DMS153 treated with DMSO at 0.1 percent for 48 hours (cell line): ENCODE results near the gene ATAT1.
A peak's percentile ranks its signal among the peaks of the same experiment; 100 is the strongest.

Experiments used
- DNase-seq: peaks from one replicate; lab custom pipeline; 2025; ENCODE audit not compliant: unreplicated experiment; lab: John Stamatoyannopoulos, UW

The ATAT1 gene

DNA sequence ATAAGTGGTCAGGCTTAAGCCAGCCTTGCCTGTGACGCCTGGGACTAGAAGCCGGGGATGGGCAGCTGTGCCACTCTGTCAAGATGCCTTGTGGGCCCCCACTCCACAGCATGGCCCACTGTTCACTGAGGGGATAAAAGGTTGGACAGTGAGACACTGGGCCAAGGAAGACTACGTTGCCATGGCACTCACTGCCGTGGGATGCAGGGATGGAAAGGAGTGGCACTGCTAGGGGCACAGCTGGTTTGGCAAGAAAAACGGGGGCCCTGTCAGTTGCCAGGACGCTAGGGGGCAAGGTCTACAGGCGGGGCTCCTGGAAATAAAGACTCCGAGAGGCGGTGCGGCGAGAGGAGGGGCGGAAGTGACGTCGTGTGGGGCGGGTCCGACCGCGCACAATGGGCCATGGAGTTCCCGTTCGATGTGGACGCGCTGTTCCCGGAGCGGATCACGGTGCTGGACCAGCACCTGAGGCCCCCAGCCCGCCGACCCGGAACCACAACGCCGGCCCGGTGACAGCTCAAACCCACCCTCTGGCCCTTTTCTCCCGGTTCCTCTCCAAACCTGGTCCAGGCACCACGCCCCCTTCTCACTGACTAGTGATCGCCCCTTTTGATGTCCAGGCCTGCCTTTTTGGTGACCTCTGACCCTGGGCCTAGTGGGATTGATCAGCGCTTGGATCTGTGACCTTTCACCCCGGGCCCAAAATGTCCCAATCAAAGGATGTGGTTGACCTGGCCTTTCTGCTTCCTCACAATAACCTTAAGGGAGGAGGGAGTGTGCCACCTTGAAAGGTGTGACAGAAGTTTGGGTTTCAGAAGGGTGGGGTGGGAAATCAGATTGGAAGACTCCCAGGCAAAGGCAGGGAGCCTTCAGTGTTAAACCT, at the start of gene ATAT1:
Gene ATAT1 (plus strand): TSS at position 391 of the 883 bp plus-strand sequence.
- peak; percentile 52 for DNase-seq

DNA sequence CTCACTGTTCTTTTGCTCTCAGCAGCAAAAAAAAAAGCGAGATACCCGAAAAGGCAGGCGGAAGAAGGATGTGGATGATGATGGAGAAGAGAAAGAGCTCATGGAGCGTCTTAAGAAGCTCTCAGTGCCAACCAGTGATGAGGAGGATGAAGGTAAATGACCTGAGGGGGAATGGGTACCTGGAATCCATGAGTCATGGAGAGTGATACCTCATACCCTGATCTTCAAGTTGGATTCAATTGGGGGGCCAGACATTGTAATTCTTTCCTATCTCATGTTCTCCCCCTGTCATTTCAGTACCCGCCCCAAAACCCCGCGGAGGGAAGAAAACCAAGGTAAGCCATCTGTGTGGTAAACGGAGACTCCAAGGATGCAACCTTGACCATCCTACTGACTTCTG, 48.6 kb upstream of the ATAT1 start:
- no peak for DNase-seq

DNA sequence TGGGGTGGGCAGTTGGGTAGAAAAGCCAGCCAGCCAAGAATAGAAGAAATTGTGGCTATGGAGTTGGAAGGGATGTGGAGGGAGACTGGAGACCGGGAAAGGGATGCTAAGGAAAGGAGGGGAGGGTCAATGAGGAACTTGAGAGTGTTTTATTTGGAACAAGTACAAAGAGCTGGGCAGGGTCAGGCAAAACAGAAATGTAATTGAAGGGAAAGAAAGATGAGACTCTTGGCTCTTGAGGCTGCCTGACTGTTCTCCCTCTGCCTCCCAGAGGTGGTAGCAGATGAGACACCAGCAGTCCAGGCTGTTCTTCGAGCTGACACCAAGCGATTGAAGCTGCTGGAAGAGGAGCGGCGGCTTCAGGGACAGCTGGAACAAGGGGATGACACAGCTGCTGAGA, 42.8 kb upstream of the ATAT1 start:
- DNase-seq, result no peak

DNA sequence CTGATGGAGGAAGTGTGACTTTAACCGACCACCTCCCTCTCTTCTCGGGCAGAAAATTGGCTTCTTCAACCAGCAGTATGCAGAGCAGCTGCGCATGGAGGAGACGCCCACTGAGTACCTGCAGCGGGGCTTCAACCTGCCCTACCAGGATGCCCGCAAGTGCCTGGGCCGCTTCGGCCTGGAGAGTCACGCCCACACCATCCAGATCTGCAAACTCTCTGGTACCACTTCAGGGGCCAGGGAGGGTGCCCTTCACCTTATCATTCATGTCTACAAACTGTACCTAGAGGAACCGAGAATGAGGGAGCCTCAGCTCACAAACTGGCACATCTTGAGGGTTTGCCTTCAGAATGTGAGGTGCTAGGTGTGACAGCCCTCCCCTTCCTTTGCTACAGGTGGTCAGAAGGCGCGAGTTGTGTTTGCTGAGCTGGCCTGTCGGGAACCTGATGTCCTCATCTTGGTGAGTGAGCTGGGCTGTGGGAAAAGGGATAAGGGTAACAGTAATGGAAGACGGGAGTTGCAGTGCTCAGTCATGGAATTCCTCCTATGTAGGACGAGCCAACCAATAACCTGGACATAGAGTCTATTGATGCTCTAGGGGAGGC, 36.8 kb upstream of the ATAT1 start:
- DNase-seq, result no peak

DNA sequence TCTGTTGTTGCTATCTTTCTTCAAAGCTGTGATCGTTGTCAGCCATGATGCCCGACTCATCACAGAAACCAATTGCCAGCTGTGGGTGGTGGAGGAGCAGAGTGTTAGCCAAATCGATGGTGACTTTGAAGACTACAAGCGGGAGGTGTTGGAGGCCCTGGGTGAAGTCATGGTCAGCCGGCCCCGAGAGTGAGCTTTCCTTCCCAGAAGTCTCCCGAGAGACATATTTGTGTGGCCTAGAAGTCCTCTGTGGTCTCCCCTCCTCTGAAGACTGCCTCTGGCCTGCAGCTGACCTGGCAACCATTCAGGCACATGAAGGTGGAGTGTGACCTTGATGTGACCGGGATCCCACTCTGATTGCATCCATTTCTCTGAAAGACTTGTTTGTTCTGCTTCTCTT, 36.2 kb upstream of the ATAT1 start:
- no peak for DNase-seq

DNA sequence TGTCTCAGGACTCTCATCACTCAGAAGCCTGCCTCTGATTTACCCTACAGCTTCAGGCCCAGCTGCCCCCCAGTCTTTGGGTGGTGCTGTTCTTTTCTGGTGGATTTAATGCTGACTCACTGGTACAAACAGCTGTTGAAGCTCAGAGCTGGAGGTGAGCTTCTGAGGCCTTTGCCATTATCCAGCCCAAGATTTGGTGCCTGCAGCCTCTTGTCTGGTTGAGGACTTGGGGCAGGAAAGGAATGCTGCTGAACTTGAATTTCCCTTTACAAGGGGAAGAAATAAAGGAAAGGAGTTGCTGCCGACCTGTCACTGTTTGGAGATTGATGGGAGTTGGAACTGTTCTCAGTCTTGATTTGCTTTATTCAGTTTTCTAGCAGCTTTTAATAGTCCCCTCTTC, 35.7 kb upstream of the ATAT1 start:
- no peak for DNase-seq

DNA sequence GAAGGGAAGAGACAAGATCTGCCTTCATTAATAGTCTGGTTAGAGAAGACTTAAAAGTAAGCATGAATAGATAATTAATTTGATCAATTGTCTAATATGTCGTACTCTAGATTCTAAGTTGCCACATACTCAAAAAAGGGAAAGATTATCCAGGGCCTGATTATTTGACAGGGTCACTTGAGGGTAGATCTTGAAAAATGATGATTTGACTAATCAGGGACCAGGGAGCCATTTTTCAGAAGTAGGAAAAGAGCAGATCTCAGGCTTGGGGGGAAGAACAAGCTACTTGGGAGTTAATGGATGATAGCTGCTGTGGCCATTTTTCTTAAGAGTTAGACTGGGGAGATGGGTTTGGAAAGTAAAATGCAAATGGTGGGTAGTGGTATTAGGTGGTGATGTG, 34.4 kb upstream of the ATAT1 start:
- no peak for DNase-seq

DNA sequence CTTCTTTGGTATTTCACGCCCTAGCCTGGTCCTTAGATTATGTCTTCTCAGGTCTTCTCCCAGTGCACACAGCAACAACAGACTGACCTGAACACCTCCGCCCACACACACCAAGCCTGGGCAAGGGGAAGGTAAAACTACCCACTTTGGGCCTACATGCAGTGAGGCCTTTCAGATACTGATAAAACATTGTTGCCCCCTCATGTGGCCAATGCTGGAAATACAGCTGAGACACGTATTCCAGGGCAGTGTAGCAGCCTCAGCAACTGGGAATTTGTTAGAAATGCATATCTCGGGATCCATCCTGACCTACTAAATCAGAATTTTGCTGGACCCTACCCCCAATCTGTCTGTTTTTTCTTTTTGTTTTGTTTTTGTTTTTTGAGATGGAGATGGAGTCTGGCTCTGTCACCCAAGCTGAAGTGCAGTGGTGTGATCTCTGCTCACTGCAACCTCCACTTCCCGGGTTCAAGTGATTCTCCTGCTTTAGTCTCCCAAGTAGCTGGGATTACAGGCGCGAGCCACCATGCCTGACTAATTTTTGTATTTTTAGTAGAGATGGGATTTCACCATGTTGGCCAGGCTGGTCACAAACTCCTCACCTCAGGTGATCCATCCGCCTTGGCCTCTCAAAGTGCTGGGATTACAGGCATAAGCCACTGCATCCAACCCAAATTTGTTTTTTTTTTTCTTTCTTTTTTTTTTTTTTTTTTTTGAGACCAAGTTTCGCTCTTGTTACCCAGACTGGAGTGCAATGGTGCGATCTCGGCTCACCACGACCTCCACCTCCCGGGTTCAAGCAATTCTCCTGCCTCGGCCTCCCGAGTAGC, 29.1 kb upstream of the ATAT1 start:
- DNase-seq, result peak; percentile 57

DNA sequence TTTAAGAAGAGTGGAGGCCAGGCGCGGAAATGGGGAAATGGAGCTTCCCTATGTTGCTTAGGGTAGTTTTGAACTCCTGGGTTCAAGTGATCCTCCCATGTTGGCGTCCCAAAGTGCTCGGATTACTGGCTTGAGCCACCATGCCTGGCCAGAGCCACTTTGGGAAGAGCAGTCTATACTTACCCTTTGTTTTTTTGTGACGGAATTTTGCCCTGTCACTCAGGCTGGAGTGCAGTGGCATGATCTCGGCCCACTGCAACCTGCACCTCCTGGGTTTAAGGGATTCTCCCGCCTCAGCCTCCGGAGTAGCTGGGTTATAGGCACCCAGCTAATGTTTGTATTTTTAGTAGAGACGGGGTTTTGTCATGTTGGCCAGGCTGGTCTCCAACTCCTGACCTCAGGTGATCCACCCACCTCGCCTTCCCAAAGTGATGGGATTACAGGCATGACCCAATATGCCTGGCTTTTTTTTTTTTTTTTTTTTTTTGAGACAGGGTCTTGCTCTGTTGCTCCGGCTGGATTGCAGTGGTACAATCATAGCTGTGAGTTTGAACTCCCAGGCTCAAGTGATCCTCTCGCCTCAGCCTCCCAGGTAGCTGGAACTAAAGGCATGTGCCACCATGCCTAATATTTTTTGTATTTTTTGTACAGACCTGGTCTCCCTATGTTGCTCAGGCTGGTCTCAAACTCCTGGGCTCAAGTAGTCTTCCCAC, 27.6 kb upstream of the ATAT1 start:
- DNase-seq, result no peak

DNA sequence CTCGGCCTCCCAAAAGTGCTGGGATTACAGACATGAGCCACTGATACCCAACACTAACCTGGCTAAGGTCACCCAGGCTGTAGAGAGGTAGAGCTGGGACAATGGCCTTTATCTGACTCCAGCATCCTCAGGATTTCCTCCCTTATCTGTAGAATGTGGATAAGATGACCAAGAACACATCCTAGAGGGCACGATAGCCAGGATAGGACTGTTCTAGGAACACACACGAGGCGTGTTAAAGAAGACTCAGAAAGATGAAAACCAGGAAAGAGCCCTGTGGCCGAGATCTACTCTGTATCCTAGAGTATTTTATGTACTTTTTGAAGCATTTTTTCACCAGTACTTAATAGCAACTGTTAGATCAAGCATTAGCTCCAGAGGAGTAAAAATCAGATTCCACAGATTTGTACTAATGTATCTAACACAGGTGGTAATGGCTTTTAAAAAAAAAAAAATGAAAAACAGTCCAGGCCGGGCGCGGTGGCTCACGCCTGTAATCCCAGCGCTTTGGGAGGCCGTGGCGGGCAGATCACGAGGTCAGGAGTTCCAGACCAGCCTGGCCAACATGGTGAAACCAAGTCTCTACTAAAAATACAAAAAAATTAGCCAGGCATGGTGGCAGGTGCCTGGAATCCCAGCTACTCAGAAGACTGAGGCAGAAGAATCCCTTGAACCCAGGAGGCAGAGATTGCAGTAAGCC, 26.9 kb upstream of the ATAT1 start:
- DNase-seq, result no peak

DNA sequence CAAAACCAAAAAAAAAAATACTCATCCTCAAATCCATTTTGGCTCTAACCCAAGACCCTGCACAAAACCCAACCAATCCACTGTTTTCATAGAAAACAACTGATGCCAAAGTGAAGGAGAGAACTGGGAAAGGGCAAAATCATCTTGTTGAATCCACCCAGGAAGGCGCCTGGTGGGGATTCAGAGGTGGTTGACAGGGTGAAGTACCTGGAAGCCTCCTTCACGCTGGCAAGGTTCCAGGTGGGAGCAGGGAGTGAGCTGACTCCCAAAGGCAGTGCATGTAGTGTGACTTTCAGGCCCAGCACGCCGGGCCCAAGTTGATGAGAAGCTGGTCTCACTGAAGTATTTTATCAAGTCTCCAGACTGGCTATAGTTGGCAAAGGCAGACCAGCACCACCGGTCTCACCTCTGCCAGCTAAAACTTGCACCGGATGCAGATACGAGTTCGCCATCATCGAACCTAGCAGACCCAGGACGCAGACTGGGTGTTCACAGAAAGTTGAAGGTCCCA, 26.2 kb upstream of the ATAT1 start:
- DNase-seq, result no peak

DNA sequence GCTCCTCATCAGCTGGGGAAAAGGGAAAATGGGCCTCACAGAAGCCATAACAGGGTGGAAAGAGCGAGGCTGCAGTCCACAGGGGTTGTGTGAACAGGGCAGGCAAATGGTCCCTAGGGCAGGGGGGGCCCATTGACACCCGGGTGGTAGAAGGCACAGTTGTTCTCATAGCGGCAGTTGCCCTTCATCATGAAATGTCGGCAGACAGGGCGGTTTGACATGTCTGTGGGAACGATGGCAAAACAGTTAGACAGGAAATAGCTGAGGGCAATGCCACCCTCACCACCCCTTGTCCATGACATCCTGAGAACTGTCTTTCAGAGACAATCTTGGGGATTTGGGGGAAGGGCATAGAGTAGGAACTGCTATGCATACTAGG, 25.2 kb upstream of the ATAT1 start:
- DNase-seq, result no peak

DNA sequence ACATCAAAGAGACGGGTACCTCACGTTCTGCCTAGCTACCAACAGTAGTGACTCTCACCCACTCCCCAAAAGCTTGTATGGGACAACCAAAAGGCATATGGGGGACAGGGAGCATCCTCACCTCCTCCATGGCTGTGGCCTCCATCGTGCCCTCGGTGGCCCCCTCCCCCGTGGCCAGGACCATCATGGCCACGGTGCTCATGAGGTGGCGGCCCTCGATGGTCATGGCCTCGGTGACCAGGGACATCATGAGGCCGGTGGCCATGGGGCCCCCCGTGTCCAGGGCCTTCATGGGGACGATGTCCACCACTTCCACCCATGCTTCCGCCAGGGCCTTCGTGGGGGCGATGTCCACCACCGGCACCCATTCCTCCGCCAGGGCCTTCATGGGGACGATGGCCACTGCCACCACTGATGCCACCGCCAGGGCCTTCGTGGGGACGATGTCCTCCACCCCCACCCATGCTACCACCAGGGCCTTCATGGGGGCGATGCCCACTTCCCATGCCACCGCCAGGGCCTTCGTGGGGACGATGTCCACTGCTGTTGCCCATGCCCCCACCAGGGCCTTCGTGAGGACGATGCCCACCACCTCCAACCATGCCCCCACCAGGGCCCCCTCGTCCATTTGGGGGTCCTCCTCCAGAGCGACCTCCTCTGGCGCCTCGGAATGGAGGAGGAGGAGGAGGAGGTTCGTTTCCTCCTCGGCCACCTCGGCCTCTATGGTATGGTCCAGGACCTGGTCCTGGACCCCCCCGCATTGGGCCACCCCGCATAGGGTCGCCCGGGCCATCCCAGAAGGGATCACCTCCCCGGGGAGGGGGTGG, 24.6 kb upstream of the ATAT1 start:
- DNase-seq, result no peak

DNA sequence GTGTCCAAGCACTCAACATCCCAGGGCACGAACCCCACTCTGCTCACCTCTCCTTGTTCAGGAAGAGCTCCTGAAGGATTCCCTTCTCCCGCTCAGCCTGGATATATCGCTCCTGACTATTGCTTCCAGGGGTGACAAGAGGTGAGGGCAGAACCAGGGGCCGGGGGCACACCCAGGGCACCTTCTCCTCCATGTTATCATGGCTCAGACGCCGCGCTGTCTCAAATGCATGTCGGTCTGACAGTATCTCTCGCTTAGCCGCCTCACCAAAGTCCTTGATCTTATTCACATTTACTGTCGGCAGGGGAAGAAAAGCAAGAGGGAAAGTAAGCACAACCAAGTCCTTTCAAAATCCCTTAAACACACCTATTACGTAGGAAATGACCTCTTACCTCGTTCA, 22.7 kb upstream of the ATAT1 start:
- DNase-seq, result no peak

DNA sequence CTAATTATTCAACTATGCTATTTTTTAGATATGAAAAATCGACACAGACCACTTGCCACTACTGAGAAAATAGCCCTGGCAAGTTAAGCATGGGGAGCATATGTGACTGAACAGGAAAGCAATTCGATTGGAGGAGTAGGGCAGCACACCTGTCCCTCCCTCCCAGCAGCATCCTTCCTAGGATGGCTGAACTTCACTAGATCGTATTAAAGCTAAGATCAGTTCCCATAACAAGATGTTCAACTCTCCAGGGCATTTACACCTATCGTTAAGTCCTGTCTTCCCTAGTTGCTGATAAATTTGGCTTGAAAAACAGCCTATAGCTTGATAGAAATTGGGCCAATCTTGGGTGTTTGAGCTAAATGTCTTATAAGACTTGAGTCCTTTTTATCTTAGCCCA, 16.6 kb upstream of the ATAT1 start:
- no peak for DNase-seq

DNA sequence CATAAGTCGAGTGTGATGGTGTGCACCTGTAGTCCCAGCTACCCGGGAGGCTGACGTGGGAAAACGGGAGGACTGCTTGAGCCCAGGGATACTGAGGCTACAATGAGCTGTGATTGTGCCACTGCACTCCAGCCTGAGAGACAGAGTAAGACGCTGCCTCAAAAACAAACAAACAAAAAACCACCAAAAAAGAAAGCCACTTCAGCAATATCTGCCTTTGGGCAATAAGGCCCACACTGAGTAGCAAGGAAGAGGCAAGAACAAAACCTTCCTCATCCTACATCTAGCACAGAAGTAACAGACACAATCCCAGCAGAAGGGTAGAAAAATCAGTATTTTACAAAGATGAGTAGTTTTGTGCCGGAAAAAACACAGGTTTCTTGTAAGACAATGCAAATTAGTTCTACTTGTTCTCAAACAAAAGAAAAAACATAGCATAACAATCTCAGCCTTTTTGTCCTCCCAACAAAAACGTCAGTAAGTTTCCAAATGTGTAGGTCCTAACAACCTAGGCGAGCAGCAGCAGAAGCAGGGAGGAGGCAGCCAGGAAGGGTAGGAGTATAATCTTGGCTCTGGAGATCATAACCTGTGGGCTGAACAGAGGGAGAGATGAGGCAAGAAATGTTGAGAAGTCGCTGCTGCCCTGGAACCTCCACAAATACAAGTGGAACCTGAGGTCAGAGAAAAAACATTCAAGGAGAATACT, 15.4 kb upstream of the ATAT1 start:
- DNase-seq, result no peak

DNA sequence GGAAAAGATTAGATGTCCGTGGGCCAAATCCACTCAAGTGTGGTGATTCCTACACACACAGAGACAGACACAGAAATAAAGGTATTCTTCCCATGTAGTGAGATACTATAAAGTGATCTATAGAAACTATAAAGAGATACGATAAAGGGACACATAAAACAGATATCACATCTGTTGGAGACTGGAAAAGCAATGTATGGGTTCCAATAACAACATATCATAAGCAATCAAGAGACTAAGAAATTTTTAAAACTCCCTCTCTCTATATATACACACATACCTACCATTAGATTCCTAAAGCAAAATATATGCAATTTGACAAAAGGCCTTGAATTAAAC, 14.8 kb upstream of the ATAT1 start:
- DNase-seq, result no peak

DNA sequence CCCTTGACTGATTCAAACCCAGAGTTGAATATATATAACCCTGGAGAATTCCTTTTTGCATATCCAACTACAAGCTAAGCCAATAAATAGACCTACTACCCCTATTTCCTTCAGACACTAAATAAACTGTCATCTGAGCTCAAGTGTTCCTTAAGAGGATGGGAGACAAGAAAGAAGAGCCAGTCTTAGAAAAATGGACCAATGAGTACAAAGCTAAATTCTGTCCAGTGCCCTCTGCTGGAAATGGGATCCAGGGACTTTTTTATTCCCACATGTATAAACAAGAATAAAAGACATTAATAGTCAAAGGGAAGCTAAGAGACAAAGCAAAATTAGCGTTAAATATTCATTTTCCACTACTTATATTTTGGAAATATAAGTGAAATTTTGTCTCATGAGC, 14.5 kb upstream of the ATAT1 start:
- no peak for DNase-seq

DNA sequence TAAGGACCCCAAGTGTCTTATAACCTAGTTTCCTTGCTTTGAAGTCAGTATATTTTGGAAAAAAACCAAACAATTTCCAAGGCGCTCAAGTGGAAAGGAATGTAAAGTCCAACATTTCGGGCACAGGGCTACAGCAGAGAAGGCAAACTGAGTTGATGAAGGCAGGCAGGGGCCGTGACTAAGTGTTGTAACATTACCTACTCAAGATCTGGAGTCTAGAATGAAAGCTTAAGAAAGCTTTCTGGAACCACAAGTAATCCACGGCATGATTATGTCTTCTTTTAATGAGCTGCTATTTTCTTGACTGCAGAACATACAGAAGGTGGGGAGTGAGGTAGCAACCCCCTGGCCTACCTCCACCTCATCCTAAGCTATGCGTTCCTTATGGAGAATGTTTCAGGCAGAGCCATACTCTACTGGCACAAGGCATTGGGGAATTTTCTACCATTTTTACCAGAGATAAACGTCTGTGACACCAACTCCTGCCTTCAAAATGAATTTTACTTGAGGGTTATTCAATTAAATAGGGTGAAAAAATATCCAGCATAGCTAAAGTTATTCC, 13.9 kb upstream of the ATAT1 start:
- DNase-seq, result no peak
